Hepatocyte (in vitro differentiated cells): ENCODE results near the gene MTHFR.

Experiments
- EZH2phosphoT487 ChIP-seq: fragments of 200-600 bp; sonication (generic); IDR thresholded peaks from one replicate; pipeline ENCODE4 v1.6.1; 2018; ENCODE audit warnings: antibody characterized with exemption, mild to moderate bottlenecking, low read depth, moderate library complexity; ENCODE audit not compliant: unreplicated experiment, severe bottlenecking
- TF ChIP-seq, protein P1 (sequence below): fragments of 200-600 bp; sonication (generic); IDR thresholded peaks from 2 replicates; pipeline ENCODE4 v1.5.1; 2016; ENCODE audit warnings: antibody characterized with exemption, mild to moderate bottlenecking; ENCODE audit not compliant: poor library complexity

DNA sequence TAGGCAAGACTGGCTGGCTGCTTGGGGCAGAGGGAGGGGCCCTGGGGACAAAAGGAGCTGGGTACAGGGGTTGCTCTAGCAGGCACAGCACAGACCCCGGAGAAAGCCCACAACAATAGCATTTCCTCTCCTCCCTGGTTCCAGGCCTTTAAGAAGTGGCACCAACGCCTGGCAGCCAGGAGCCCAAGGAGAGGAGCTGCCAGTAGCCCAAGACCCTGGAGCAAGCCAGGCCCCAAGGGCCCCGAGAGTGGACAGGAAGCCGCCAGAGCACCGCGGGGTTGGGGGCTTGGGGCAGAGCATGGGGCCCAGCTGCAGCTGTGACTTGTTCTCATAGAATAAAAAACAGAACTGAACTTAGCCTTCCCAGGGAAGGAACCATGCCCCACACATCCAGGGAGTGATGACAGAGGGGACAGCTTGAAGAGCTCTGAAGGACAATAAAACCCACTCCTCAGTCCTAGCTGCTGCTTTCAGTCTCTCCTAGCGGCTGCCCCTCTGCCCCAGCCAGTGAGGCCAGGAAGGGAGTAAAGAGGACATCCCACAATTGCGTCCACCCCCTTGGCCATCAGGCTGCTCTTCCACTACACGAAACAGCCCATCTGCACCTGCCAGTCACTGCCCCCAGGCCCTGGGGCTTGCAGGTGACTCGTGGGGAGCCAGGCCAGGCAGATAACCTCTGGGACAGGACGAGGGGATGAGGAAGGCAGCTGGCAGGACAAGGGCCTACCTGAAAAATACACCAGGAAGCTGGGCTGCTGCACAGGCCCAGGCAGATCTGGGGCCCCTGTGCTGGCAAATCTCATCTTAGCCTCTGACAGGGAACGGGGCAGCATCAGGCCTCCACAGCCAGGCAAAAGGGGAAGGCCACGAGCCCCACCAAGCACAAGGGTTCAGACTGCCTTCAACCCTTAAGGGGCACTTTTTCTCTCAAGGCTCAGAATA, 16.4 kb downstream of the MTHFR start:
- TF ChIP-seq, protein P1, sequence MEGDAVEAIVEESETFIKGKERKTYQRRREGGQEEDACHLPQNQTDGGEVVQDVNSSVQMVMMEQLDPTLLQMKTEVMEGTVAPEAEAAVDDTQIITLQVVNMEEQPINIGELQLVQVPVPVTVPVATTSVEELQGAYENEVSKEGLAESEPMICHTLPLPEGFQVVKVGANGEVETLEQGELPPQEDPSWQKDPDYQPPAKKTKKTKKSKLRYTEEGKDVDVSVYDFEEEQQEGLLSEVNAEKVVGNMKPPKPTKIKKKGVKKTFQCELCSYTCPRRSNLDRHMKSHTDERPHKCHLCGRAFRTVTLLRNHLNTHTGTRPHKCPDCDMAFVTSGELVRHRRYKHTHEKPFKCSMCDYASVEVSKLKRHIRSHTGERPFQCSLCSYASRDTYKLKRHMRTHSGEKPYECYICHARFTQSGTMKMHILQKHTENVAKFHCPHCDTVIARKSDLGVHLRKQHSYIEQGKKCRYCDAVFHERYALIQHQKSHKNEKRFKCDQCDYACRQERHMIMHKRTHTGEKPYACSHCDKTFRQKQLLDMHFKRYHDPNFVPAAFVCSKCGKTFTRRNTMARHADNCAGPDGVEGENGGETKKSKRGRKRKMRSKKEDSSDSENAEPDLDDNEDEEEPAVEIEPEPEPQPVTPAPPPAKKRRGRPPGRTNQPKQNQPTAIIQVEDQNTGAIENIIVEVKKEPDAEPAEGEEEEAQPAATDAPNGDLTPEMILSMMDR: no peak
- no peak for TF ChIP-seq EZH2phosphoT487
